B cell (primary cell): ENCODE results near the gene HK3.

Experiments
- CTCF ChIP-seq: fragments of 200-600 bp; IDR thresholded peaks from one replicate; pipeline ENCODE4 v1.8.0; 2022; ENCODE audit warnings: antibody characterized with exemption, mild to moderate bottlenecking
- EZH2 ChIP-seq: IDR thresholded peaks from 2 replicates; pipeline ENCODE4 v1.6.1; 2012; ENCODE audit warnings: borderline replicate concordance, low read depth, mild to moderate bottlenecking, moderate library complexity, low read length; ENCODE audit not compliant: insufficient read depth, poor library complexity, severe bottlenecking

- TF ChIP-seq CTCF (no peak), EZH2 (no peak)
Observed at GRCh38 chr5:176882567-176882903, 16.6 kb downstream of the HK3 start.
